ENCODE measurements around the gene NUDT12. TPM values are rescaled to one million over a fixed set of nuclear protein-coding genes. Genes with fewer than 3 reads are reported as not detected.

NUDT12 gene
- total RNA-seq, 2 donors from 2014 or later = 11.3 to 29.6 TPM

GRCh38 chr5:103546858-103547257 lies 15.7 kb downstream of the NUDT12 start:
- no peaks in the 10 kb centered on the region for H3K27me3 ChIP-seq (replicated peaks; ENCODE audit: insufficient read depth)
- no peaks in the 10 kb centered on the region for H3K36me3 ChIP-seq
- H3K9me3 ChIP-seq = no peaks in the 10 kb centered on the region
- intact Hi-C loops (cut with DNase I) = no loop called here
- no peak for TF ChIP-seq POLR2A (IDR thresholded peaks at IDR 0.05)
- no peak for TF ChIP-seq POLR2AphosphoS5 (IDR thresholded peaks at IDR 0.05)
- TF ChIP-seq CTCF (IDR thresholded peaks at IDR 0.05) = no peak
- WGBS = 36% methylated on average over 2 of the region's 2 CpGs
- no peak overlapping the region for H3K27ac ChIP-seq
- no peaks in the 10 kb centered on the region for H3K4me1 ChIP-seq (replicated peaks)
- DNase-seq (ENCODE audit: low spot score) = no peak
- H3K4me3 ChIP-seq = no peak overlapping the region

GRCh38 chr5:103542441-103542840 lies 20.1 kb downstream of the NUDT12 start:
- Histone ChIP-seq H3K4me1 (replicated peaks) (no peaks in the 10 kb centered on the region), H3K27ac (no peak overlapping the region), H3K36me3 (no peaks in the 10 kb centered on the region), H3K4me3 (no peak overlapping the region), H3K9me3 (no peaks in the 10 kb centered on the region), H3K27me3 (replicated peaks; ENCODE audit: insufficient read depth) (no peaks in the 10 kb centered on the region)
- intact Hi-C loops (cut with DNase I) = no loop called here
- no peak for DNase-seq (ENCODE audit: low spot score)
- no peak for TF ChIP-seq CTCF (IDR thresholded peaks at IDR 0.05)
- no peak for TF ChIP-seq POLR2A (IDR thresholded peaks at IDR 0.05)
- no peak for TF ChIP-seq POLR2AphosphoS5 (IDR thresholded peaks at IDR 0.05)

GRCh38 chr5:103541569-103541968 lies 21.0 kb downstream of the NUDT12 start:
- 93% methylated on average over 3 of the region's 3 CpGs for WGBS
- no peak overlapping the region for H3K4me3 ChIP-seq
- H3K9me3 ChIP-seq = no peaks in the 10 kb centered on the region
- H3K4me1 ChIP-seq (replicated peaks) = no peaks in the 10 kb centered on the region
- no peaks in the 10 kb centered on the region for H3K36me3 ChIP-seq
- DNase-seq (ENCODE audit: low spot score) = no peak
- no peak for TF ChIP-seq POLR2AphosphoS5 (IDR thresholded peaks at IDR 0.05)
- no peak overlapping the region for H3K27ac ChIP-seq
- H3K27me3 ChIP-seq (replicated peaks; ENCODE audit: insufficient read depth) = no peaks in the 10 kb centered on the region
- intact Hi-C loops (cut with DNase I) = no loop called here

GRCh38 chr5:103541114-103541513 lies 21.5 kb downstream of the NUDT12 start:
- no peak overlapping the region for H3K4me3 ChIP-seq
- H3K9me3 ChIP-seq = no peaks in the 10 kb centered on the region
- DNase-seq (ENCODE audit: low spot score) = no peak
- WGBS = 95% methylated on average over 2 of the region's 2 CpGs
- H3K4me1 ChIP-seq (replicated peaks) = no peaks in the 10 kb centered on the region
- no peaks in the 10 kb centered on the region for H3K27me3 ChIP-seq (replicated peaks; ENCODE audit: insufficient read depth)
- TF ChIP-seq CTCF (IDR thresholded peaks at IDR 0.05) (no peak), POLR2AphosphoS5 (IDR thresholded peaks at IDR 0.05) (no peak), POLR2A (IDR thresholded peaks at IDR 0.05) (no peak)
- intact Hi-C loops (cut with DNase I) = no loop called here
- no peak overlapping the region for H3K27ac ChIP-seq
- H3K36me3 ChIP-seq = no peaks in the 10 kb centered on the region

- Histone ChIP-seq H3K27me3 (replicated peaks; ENCODE audit: insufficient read depth) (no peaks in the 10 kb centered on the region), H3K4me3 (no peak overlapping the region), H3K4me1 (replicated peaks) (no peaks in the 10 kb centered on the region), H3K36me3 (no peaks in the 10 kb centered on the region), H3K27ac (no peak overlapping the region), H3K9me3 (no peaks in the 10 kb centered on the region)
- intact Hi-C loops (cut with DNase I) = no loop called here
- no peak for DNase-seq (ENCODE audit: low spot score)
- 40% methylated on average over 3 of the region's 3 CpGs for WGBS
- no peak for TF ChIP-seq POLR2A (IDR thresholded peaks at IDR 0.05)
- no peak for TF ChIP-seq POLR2AphosphoS5 (IDR thresholded peaks at IDR 0.05)
- no peak for TF ChIP-seq CTCF (IDR thresholded peaks at IDR 0.05)
These were observed 22.9 kb downstream of the NUDT12 start for GRCh38 chr5:103539376-103540330.

Measured in prostate gland (tissue), 2 donors.